HG02798 (cell line): Measurements from ENCODE around the gene MPST.

Experiments used
- ATAC-seq: cut with Tn5 transposase; IDR thresholded peaks from one replicate; pipeline ENCODE4 v1.9.1; 2021; ENCODE audit warnings: mild to moderate bottlenecking; ENCODE audit not compliant: unreplicated experiment, poor library complexity

MPST gene

DNA sequence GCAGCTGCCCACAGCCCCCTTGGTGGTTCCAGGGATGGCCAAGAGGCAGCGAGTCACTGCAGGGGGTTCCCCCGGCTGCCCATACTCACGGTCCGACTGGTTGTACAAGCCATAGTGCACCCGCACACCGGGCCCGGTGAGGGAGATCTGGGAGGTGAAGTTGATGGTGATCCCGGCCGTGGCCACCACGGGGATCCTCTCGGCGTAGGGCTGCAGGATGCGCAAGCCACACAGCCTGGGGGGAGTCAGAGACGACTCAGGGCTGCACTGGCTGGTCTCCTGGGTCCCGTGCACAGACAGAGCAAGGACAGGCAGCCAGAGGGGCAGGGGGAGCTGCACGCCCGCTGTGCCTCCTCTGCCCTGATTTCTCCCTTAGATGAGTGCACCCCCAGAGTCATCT, 55.5 kb downstream of the MPST start:
- no peak for ATAC-seq

DNA sequence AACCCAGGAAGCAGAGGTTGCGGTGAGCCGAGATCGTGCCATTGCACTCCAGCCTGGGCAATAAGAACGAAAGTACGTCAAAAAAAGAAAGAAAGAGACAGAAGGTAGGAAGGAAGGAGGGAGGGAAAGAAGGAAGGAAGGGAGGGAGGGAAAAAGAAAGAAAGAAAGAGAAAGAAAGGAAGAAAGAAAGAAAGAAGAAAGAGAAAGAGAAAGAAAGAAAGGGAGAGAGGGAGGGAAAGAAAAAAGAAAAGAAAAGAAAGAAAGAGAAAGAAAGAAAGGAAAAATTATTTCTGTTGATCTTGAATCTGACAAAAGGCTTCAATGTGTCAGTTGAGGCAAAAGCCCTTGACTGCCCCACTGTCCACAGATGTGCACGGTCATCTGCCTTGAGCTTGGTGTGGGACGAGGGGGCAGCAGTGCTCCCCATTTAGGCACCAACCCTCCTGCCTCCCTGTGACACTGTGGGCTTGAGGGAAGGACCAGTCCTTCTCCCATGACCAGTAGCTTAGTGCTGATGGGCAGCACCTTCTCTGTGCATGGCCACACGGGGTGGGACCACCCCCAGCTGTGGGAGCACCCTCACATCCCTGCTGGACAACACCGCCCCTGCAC, 56.4 kb downstream of the MPST start:
- ATAC-seq: no peak

DNA sequence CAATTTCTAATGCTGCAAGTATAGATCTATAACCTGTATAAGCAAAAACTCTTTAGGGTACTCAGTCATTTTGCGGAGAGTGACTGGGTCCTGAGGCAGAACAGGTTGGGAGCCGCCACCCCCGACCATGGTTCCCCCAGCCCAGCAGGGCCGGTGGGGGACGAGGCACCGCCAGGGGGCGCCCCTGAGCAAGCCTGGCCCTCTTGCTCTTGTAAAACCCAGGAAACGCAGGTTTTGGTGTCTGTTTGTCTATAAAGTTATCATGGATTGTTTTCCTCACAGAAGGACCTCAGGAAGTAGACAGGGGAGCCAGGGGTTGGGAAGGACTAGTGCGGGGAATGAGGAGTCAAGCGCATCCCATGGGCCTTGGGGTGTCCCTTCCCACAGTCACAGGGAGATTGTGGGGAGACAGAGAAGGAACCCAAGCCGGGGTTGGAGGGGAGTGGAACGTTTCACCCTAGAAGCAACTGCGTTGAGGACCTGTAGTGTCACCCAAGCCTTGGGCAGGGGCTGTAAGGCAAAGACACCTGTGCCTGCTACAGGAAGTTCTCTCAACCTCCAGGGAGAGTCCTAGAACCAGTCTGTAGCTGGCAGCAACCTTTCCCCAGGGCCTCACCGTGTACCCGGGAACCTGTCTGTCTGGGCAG, 58.4 kb downstream of the MPST start:
- no peak for ATAC-seq

DNA sequence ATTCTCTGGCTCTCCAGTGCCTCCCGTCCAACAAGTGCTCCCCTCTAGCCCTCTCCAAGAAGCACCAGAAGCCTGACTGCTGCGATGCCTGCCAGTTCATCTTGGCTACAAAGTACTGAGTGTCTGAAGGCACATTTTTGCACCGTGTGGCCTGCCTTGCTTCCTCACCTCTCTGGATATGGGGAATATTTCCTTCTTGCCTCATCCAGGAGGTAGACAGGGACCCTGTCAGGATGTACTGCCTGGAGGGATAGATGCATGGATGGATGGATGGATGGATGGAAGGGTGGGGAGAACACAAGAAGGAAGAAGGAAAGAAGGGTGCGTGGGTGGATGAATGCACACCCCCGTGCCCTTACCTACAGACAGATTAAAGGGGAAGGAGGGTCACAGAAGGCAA, 59.6 kb downstream of the MPST start:
- no peak for ATAC-seq
